HEK293 (cell line): Measurements from ENCODE around the gene RFX2.
A peak's percentile ranks its signal among the peaks of the same experiment; 100 is the strongest.

ENCODE experiments used
- EGR2 ChIP-seq: fragments of 450-650 bp; formaldehyde crosslinking; IDR thresholded peaks from 2 replicates; pipeline ENCODE4 v1.5.1; 2016; ENCODE audit warnings: low read depth, missing biosample characterization, missing genetic modification characterization
- FEZF1 ChIP-seq: fragments of 450-650 bp; formaldehyde crosslinking; IDR thresholded peaks from 2 replicates; pipeline ENCODE4 v1.5.1; 2016; ENCODE audit warnings: missing biosample characterization, missing genetic modification characterization
- PRDM10 ChIP-seq: fragments of 450-650 bp; formaldehyde crosslinking; IDR thresholded peaks from 2 replicates; pipeline ENCODE4 v1.5.1; 2016; ENCODE audit warnings: missing biosample characterization, missing genetic modification characterization
- TRIM28 ChIP-seq: IDR thresholded peaks from 2 replicates; pipeline ENCODE4 v1.6.1; 2011; ENCODE audit warnings: low read length, control low read depth, borderline replicate concordance
- ZBTB7A ChIP-seq: fragments of 450-650 bp; formaldehyde crosslinking; IDR thresholded peaks from 2 replicates; pipeline ENCODE4 v1.5.1; 2016; ENCODE audit warnings: low read depth, missing biosample characterization, missing genetic modification characterization
- ZFP37 ChIP-seq: fragments of 450-650 bp; formaldehyde crosslinking; IDR thresholded peaks from 2 replicates; pipeline ENCODE4 v1.5.1; 2016; ENCODE audit warnings: missing biosample characterization, missing genetic modification characterization
- ZNF10 ChIP-seq: fragments of 450-650 bp; formaldehyde crosslinking; IDR thresholded peaks from 2 replicates; pipeline ENCODE4 v1.5.1; 2017; ENCODE audit warnings: missing biosample characterization, missing genetic modification characterization
- ZNF114 ChIP-seq: fragments of 450-650 bp; formaldehyde crosslinking; IDR thresholded peaks from 2 replicates; pipeline ENCODE4 v1.5.0; 2017; ENCODE audit warnings: missing biosample characterization, missing genetic modification characterization
- ZNF121 ChIP-seq: fragments of 450-650 bp; formaldehyde crosslinking; IDR thresholded peaks from 2 replicates; pipeline ENCODE4 v1.5.1; 2016; ENCODE audit warnings: missing biosample characterization, missing genetic modification characterization
- ZNF175 ChIP-seq: fragments of 450-650 bp; formaldehyde crosslinking; IDR thresholded peaks from 2 replicates; pipeline ENCODE4 v1.5.1; 2016; ENCODE audit warnings: missing biosample characterization, missing genetic modification characterization
- ZNF24 ChIP-seq: fragments of 450-650 bp; formaldehyde crosslinking; IDR thresholded peaks from 2 replicates; pipeline ENCODE4 v1.5.1; 2016; ENCODE audit warnings: missing biosample characterization, missing genetic modification characterization
- ZNF248 ChIP-seq: fragments of 450-650 bp; formaldehyde crosslinking; IDR thresholded peaks from 2 replicates; pipeline ENCODE4 v1.5.1; 2017; ENCODE audit warnings: missing biosample characterization, missing genetic modification characterization
- ZNF311 ChIP-seq: fragments of 450-650 bp; formaldehyde crosslinking; IDR thresholded peaks from 2 replicates; pipeline ENCODE4 v1.5.1; 2017; ENCODE audit warnings: missing biosample characterization, missing genetic modification characterization, borderline replicate concordance
- ZNF341 ChIP-seq: fragments of 450-650 bp; formaldehyde crosslinking; IDR thresholded peaks from 2 replicates; pipeline ENCODE4; 2016; ENCODE audit warnings: low read depth, missing biosample characterization, missing genetic modification characterization
- ZNF354C ChIP-seq: fragments of 450-650 bp; formaldehyde crosslinking; IDR thresholded peaks from 2 replicates; pipeline ENCODE4 v1.5.1; 2016; ENCODE audit warnings: missing biosample characterization, missing genetic modification characterization, low read depth, borderline replicate concordance
- ZNF37A ChIP-seq: fragments of 450-650 bp; IDR thresholded peaks from 2 replicates; pipeline ENCODE4 v1.5.1; 2018; ENCODE audit warnings: missing biosample characterization, missing genetic modification characterization
- ZNF394 ChIP-seq: fragments of 450-650 bp; formaldehyde crosslinking; IDR thresholded peaks from 2 replicates; pipeline ENCODE4 v1.5.1; 2016; ENCODE audit warnings: missing biosample characterization, missing genetic modification characterization, mild to moderate bottlenecking, moderate library complexity, borderline replicate concordance
- ZNF416 ChIP-seq: fragments of 450-650 bp; formaldehyde crosslinking; IDR thresholded peaks from 2 replicates; pipeline ENCODE4 v1.5.1; 2016; ENCODE audit warnings: missing biosample characterization, missing genetic modification characterization
- ZNF48 ChIP-seq: fragments of 450-650 bp; formaldehyde crosslinking; IDR thresholded peaks from 2 replicates; pipeline ENCODE4 v1.5.1; 2016; ENCODE audit warnings: missing biosample characterization, missing genetic modification characterization
- ZNF488 ChIP-seq: fragments of 450-650 bp; formaldehyde crosslinking; IDR thresholded peaks from 2 replicates; pipeline ENCODE4 v1.5.1; 2016; ENCODE audit warnings: missing biosample characterization, missing genetic modification characterization
- ZNF510 ChIP-seq: fragments of 450-650 bp; formaldehyde crosslinking; IDR thresholded peaks from 2 replicates; pipeline ENCODE4 v1.5.1; 2018; ENCODE audit warnings: mild to moderate bottlenecking, missing genetic modification characterization, missing biosample characterization; ENCODE audit not compliant: insufficient replicate concordance
- ZNF518A ChIP-seq: fragments of 450-650 bp; formaldehyde crosslinking; conservative IDR thresholded peaks from 2 replicates; pipeline ENCODE4 v1.5.1; 2016; ENCODE audit warnings: low read depth, missing biosample characterization, missing genetic modification characterization
- ZNF558 ChIP-seq: fragments of 450-650 bp; formaldehyde crosslinking; IDR thresholded peaks from 2 replicates; pipeline ENCODE4 v1.5.1; 2016; ENCODE audit warnings: missing biosample characterization, missing genetic modification characterization
- ZNF571 ChIP-seq: fragments of 450-650 bp; formaldehyde crosslinking; IDR thresholded peaks from 2 replicates; pipeline ENCODE4 v1.5.0; 2017; ENCODE audit warnings: missing biosample characterization, missing genetic modification characterization
- ZNF580 ChIP-seq: fragments of 450-650 bp; formaldehyde crosslinking; IDR thresholded peaks from 2 replicates; pipeline ENCODE4 v1.5.1; 2016; ENCODE audit warnings: missing biosample characterization, missing genetic modification characterization
- ZNF626 ChIP-seq: fragments of 450-650 bp; sonication (Bioruptor Pico); formaldehyde crosslinking; IDR thresholded peaks from 2 replicates; pipeline ENCODE4 v1.5.1; 2018; ENCODE audit warnings: missing biosample characterization, missing genetic modification characterization, inconsistent platforms
- ZNF629 ChIP-seq: fragments of 450-650 bp; formaldehyde crosslinking; IDR thresholded peaks from 2 replicates; pipeline ENCODE4 v1.5.1; 2017; ENCODE audit warnings: missing biosample characterization, missing genetic modification characterization
- ZNF707 ChIP-seq: fragments of 450-650 bp; formaldehyde crosslinking; IDR thresholded peaks from 2 replicates; pipeline ENCODE4 v1.5.1; 2016; ENCODE audit warnings: missing biosample characterization, missing genetic modification characterization
- ZNF747 ChIP-seq: fragments of 450-650 bp; formaldehyde crosslinking; IDR thresholded peaks from 2 replicates; pipeline ENCODE4 v1.5.1; 2016; ENCODE audit warnings: missing biosample characterization, missing genetic modification characterization
- ZNF830 ChIP-seq: fragments of 450-650 bp; IDR thresholded peaks from 2 replicates; pipeline ENCODE4 v1.5.0; 2018; ENCODE audit warnings: missing biosample characterization, missing genetic modification characterization, low read depth, mild to moderate bottlenecking, moderate library complexity
- ZSCAN4 ChIP-seq: fragments of 450-650 bp; formaldehyde crosslinking; IDR thresholded peaks from 2 replicates; pipeline ENCODE4 v1.5.1; 2017; ENCODE audit warnings: missing biosample characterization, missing genetic modification characterization

The RFX2 gene

GRCh38 chr19:6110360-6110977, at the start of gene RFX2 (continued):
- TF ChIP-seq ZNF707 (tag by site-specific recombination) (no peak), ZNF518A (tag by site-specific recombination) (no peak), ZNF114 (no peak), ZNF24 (no peak), ZNF354C (tag by site-specific recombination) (no peak), PRDM10 (tag by site-specific recombination) (peak; percentile 87), ZNF580 (tag by site-specific recombination) (0 out of 2 replicates have a peak, but pooled peaks have one; percentile 21), ZNF830 (tag by site-specific recombination) (no peak), ZNF248 (tag by site-specific recombination) (no peak), ZNF416 (tag by site-specific recombination) (no peak), ZBTB7A (tag by site-specific recombination) (no peak), ZNF510 (no peak), ZNF121 (tag by site-specific recombination) (no peak), ZNF488 (tag by site-specific recombination) (no peak), ZNF311 (no peak), ZNF175 (tag by site-specific recombination) (no peak), ZSCAN4 (tag by site-specific recombination) (no peak), EGR2 (peak; percentile 80), ZNF10 (tag by site-specific recombination) (no peak), ZNF626 (tag by site-specific recombination) (no peak), ZNF747 (tag by site-specific recombination) (no peak), ZNF37A (no peak), FEZF1 (tag by site-specific recombination) (no peak), ZNF48 (tag by site-specific recombination) (no peak), ZNF558 (tag by site-specific recombination) (no peak), ZFP37 (tag by site-specific recombination) (no peak), ZNF571 (no peak), ZNF341 (no peak), TRIM28 (no peak), ZNF394 (no peak), ZNF629 (tag by site-specific recombination) (0 out of 2 replicates have a peak, but pooled peaks have one; percentile 21)
